Keratinocyte (primary cell): ENCODE data around the gene BTRC. TPM values are rescaled to one million over a fixed set of nuclear protein-coding genes. Genes with fewer than 3 reads are reported as not detected.
A peak's percentile ranks its signal among the peaks of the same experiment; 100 is the strongest.

Experiments
- DNase-seq: peaks from one replicate; pipeline ENCODE4 v3.0.0-alpha.2; 2011; ENCODE audit warnings: low read depth, missing footprints, low spot score
- FAIRE-seq: peaks from 2 replicates; lab custom pipeline; 2011; peaks lifted over from hg19 to GRCh38; lab: Jason Lieb, UNC
- H2AFZ ChIP-seq: 2 replicates; pipeline ENCODE4 v1.6.0; 2012; ENCODE audit warnings: low read length, control low read depth, inconsistent platforms; ENCODE audit not compliant: control insufficient read depth
- H3K27ac ChIP-seq: 2 replicates; pipeline ENCODE4 v1.5.1; 2011; ENCODE audit warnings: low read length; ENCODE audit not compliant: control insufficient read depth, insufficient read depth
- H3K27me3 ChIP-seq: 3 replicates; pipeline ENCODE4 v1.6.0; 2011; ENCODE audit warnings: low read length; ENCODE audit not compliant: control insufficient read depth, insufficient read depth; ENCODE audit errors: extremely low read depth
- H3K36me3 ChIP-seq, 2 experiments: 2 replicates in 1 of 2; 3 replicates in 1 of 2; pipeline ENCODE4 v1.5.1; 2011; ENCODE audit warnings: low read length in 2 of 2, mild to moderate bottlenecking in 1 of 2; ENCODE audit not compliant: control insufficient read depth in 2 of 2, insufficient read depth in 2 of 2; ENCODE audit errors: extremely low read depth in 1 of 2
- H3K4me1 ChIP-seq: 3 replicates; pipeline ENCODE4 v1.5.1; 2011; ENCODE audit warnings: low read length; ENCODE audit not compliant: control insufficient read depth, insufficient read depth; ENCODE audit errors: extremely low read depth
- H3K4me2 ChIP-seq: 3 replicates; pipeline ENCODE4 v1.6.0; 2011; ENCODE audit warnings: low read depth, low read length; ENCODE audit not compliant: control insufficient read depth, insufficient read depth; ENCODE audit errors: extremely low read depth
- H3K4me3 ChIP-seq, 3 experiments: fragments of 200-600 bp in 1 of 3; sonication (generic) in 1 of 3; 2 replicates in 2 of 3; 3 replicates in 1 of 3; pipeline ENCODE4 v1.5.1; 2011 to 2016; ENCODE audit warnings: low read length in 3 of 3, mild to moderate bottlenecking in 3 of 3, control low read depth in 2 of 3, inconsistent platforms in 1 of 3, low read depth in 1 of 3, mixed read lengths in 1 of 3, mixed run types in 1 of 3, moderate library complexity in 1 of 3; ENCODE audit not compliant: control insufficient read depth in 2 of 3, insufficient read depth in 2 of 3; ENCODE audit errors: extremely low read depth in 1 of 3
- H3K79me2 ChIP-seq: 2 replicates; pipeline ENCODE4 v1.6.0; 2012; ENCODE audit warnings: low read length; ENCODE audit not compliant: control insufficient read depth, insufficient read depth
- H3K9ac ChIP-seq: 3 replicates; pipeline ENCODE4 v1.6.0; 2011; ENCODE audit warnings: low read length; ENCODE audit not compliant: control insufficient read depth, insufficient read depth; ENCODE audit errors: extremely low read depth
- H3K9me1 ChIP-seq: 3 replicates; pipeline ENCODE4 v1.6.0; 2011; ENCODE audit warnings: low read length; ENCODE audit not compliant: control insufficient read depth, insufficient read depth; ENCODE audit errors: extremely low read depth
- H3K9me3 ChIP-seq: 2 replicates; pipeline ENCODE4 v1.5.1; 2012; ENCODE audit warnings: low read depth, low read length; ENCODE audit not compliant: control insufficient read depth
- H4K20me1 ChIP-seq: 3 replicates; pipeline ENCODE4 v1.6.0; 2011; ENCODE audit warnings: low read length; ENCODE audit not compliant: control insufficient read depth, insufficient read depth; ENCODE audit errors: extremely low read depth
- CTCF ChIP-seq, 3 experiments: IDR thresholded peaks in 1 of 3; conservative IDR thresholded peaks in 1 of 3; optimal IDR thresholded peaks in 1 of 3; 2 replicates in 2 of 3; 3 replicates in 1 of 3; pipeline versions ENCODE3 to v1.5.1; 2011; ENCODE audit warnings: low read length in 3 of 3, mild to moderate bottlenecking in 3 of 3, moderate library complexity in 2 of 3, control low read depth in 1 of 3, inconsistent platforms in 1 of 3; ENCODE audit not compliant: insufficient read depth in 2 of 3; ENCODE audit errors: extremely low read depth in 1 of 3
- EZH2 ChIP-seq: IDR thresholded peaks from one replicate; pipeline ENCODE4 v1.6.1; 2012; ENCODE audit warnings: inconsistent platforms, mild to moderate bottlenecking, low read length, moderate library complexity
- dilution Hi-C: fragments of 300-500 bp; cut with MboI; formaldehyde crosslinking; loops from one replicate; pipeline ENCODE4 v1.7.0; 2020; ENCODE audit warnings: low sequenced_read_pairs; ENCODE audit not compliant: extremely low pct_ligation_motif_present
- polyA plus RNA-seq, 5 experiments: library from polyadenylated mRNA; depleted of rRNA in 3 of 5; stranded (reverse) in 3 of 5; stranded (forward) in 1 of 5; unstranded in 1 of 5; fragments of >200 nt; gene quantifications; 1 replicate in 1 of 5; 2 replicates in 3 of 5; 3 replicates in 1 of 5; pipeline versions ENCODE4 v1.2.1 to v1.2.3, GENCODE V29; 2011 to 2012; ENCODE audit warnings: missing spikeins in 2 of 5, low read depth in 1 of 5, low replicate concordance in 1 of 5

The BTRC gene
- polyA plus RNA-seq, 1 donor (not counting 4 experiments of a cell fraction or from before 2014, with no cell fraction given) = 21.7 TPM

GRCh38 chr10:101495324-101495925 lies 141.5 kb downstream of the BTRC start:
- H3K79me2 ChIP-seq = no peaks in the 10 kb centered on the region
- H3K4me3 ChIP-seq = no peak overlapping the region
- no peaks in the 10 kb centered on the region for H3K9me1 ChIP-seq
- H2AFZ ChIP-seq = no peak overlapping the region
- DNase-seq = no peak
- H3K4me1 ChIP-seq = no peaks in the 10 kb centered on the region
- no peak for TF ChIP-seq EZH2
- TF ChIP-seq CTCF (optimal IDR thresholded peaks at IDR 0.05 in 1 of 3, IDR thresholded peaks at IDR 0.05 in 1 of 3, conservative IDR thresholded peaks at IDR 0.05 in 1 of 3; ENCODE audit: extremely low read depth in 1 of 3, insufficient read depth in 2 of 3, low read length in 3 of 3) = peak in 2 of 3 experiments; percentile 25 to 54
- H3K36me3 ChIP-seq = no peaks in the 10 kb centered on the region
- H4K20me1 ChIP-seq = no peaks in the 10 kb centered on the region
- no peaks in the 10 kb centered on the region for H3K27me3 ChIP-seq
- peak; percentile 52 for FAIRE-seq
- H3K9me3 ChIP-seq = no peaks in the 10 kb centered on the region
- dilution Hi-C loops = no loop called here
- H3K9ac ChIP-seq = no peak overlapping the region
- no peak overlapping the region for H3K27ac ChIP-seq
- no peak overlapping the region for H3K4me2 ChIP-seq

DNA sequence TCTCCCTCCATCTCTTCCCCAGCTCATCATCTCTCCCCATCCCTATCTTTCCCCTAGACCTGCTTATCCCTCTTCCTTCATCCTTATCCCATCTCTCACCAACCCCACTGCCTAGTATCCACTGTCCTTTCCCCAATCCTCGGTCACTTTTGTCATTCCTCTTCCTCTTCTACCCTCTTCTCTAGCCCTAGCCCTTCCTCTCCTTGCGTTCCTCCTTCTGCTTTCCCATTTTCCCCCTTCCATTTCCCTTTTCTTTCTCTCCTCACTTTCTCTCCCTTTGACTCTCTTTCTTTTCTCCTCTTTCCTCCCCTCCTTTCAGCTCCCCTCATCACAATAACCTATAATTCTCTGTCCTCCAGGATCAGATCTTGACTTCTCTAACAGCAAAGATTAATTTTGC lies 150.5 kb downstream of the BTRC start:
- dilution Hi-C loops = no loop called here
- no peak for FAIRE-seq

More for the DNA sequence above, 150.5 kb downstream of the BTRC start:
- Histone ChIP-seq H3K4me2 (no peak overlapping the region), H3K4me3 (no peak overlapping the region), H3K27me3 (no peaks in the 10 kb centered on the region), H3K27ac (no peak overlapping the region), H3K4me1 (no peaks in the 10 kb centered on the region), H2AFZ (no peak overlapping the region), H3K9me3 (no peaks in the 10 kb centered on the region), H3K9ac (no peak overlapping the region), H3K79me2 (no peaks in the 10 kb centered on the region), H3K9me1 (no peaks in the 10 kb centered on the region), H3K36me3 (no peaks in the 10 kb centered on the region), H4K20me1 (no peaks in the 10 kb centered on the region)
- no peak for DNase-seq
- TF ChIP-seq EZH2 = no peak
- TF ChIP-seq CTCF (optimal IDR thresholded peaks at IDR 0.05 in 1 of 3, IDR thresholded peaks at IDR 0.05 in 1 of 3, conservative IDR thresholded peaks at IDR 0.05 in 1 of 3; ENCODE audit: extremely low read depth in 1 of 3, insufficient read depth in 2 of 3, low read length in 3 of 3) = no peak
